SIG-M5 treated with dmso at 0.1 percent for 504 hours (cell line): ENCODE data around the gene SCN1B.
"Not testable (repeated sequence)": the region's sequence is repeated elsewhere in the genome, so short reads cannot be mapped to it uniquely, and the experiment has no call there.

Experiments
- DNase-seq: peaks from one replicate; lab custom pipeline; 2025; ENCODE audit not compliant: unreplicated experiment; lab: John Stamatoyannopoulos, UW

Gene SCN1B

GRCh38 chr19:35034588-35035382 lies 4.5 kb downstream of the SCN1B start:
- DNase-seq, result no peak

GRCh38 chr19:35037716-35038622 lies 7.7 kb downstream of the SCN1B start:
- DNase-seq, result no peak

- DNase-seq, result no peak
Observed at GRCh38 chr19:35038623-35039512, 8.6 kb downstream of the SCN1B start.

- DNase-seq, result no peak
Observed at GRCh38 chr19:35039881-35040825, 9.9 kb downstream of the SCN1B start.

GRCh38 chr19:35040826-35041547 lies 10.7 kb downstream of the SCN1B start:
- no peak for DNase-seq

- no peak for DNase-seq
Observed at GRCh38 chr19:35041548-35042055, 11.3 kb downstream of the SCN1B start, which contains the start of gene HPN. HPN (plus strand) TSS chr19:35041721; CDS start chr19:35042507, 786 bp downstream.

- DNase-seq, result no peak
Observed at GRCh38 chr19:35042056-35042730, 11.9 kb downstream of the SCN1B start.

GRCh38 chr19:35042954-35043604 lies 12.8 kb downstream of the SCN1B start:
- DNase-seq, result no peak

GRCh38 chr19:35043906-35044305 lies 13.6 kb downstream of the SCN1B start:
- no peak for DNase-seq

GRCh38 chr19:35044317-35045117 lies 14.2 kb downstream of the SCN1B start:
- DNase-seq, result no peak

GRCh38 chr19:35045667-35046300 lies 15.5 kb downstream of the SCN1B start:
- DNase-seq, result peak; percentile 71

GRCh38 chr19:35046461-35046860 lies 16.2 kb downstream of the SCN1B start:
- no peak for DNase-seq

GRCh38 chr19:35048911-35049411 lies 18.7 kb downstream of the SCN1B start:
- no peak for DNase-seq

GRCh38 chr19:35049456-35049855 lies 19.2 kb downstream of the SCN1B start:
- DNase-seq, result no peak

- DNase-seq, result not testable (repeated sequence)
Observed at GRCh38 chr19:35050662-35051061, 20.4 kb downstream of the SCN1B start.

GRCh38 chr19:35051268-35051667 lies 21.0 kb downstream of the SCN1B start:
- DNase-seq, result not testable (repeated sequence)
